ENCODE measurements around the gene PCLAF. TPM values are rescaled to one million over a fixed set of nuclear protein-coding genes. Genes with fewer than 3 reads are reported as not detected.
"Not testable (repeated sequence)": the region's sequence is repeated elsewhere in the genome, so short reads cannot be mapped to it uniquely, and the experiment has no call there.

The PCLAF gene
- total and polyA plus RNA-seq, 4 donors, result 8.0 to 24.7 (median 16.4) TPM

DNA sequence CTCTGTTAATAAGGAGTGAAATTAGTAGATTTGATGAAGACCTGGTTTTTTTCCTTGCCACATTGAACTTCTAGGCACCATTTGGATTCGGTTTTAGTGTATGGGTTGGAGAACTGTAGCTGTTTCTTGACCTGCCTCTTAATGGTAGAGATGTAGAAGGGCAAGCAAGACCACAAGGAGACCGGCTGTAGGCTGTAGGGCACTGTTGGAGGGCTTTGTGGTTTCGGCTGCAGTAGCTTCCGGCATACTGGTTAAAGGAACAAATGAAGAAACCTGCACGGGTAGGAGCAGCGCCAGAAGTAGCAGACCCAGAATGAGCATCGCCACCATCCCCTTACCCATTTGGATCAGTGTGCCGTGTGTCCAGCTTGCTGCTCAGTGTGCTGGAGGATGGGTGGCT is 7.9 kb downstream of the PCLAF start:
- Histone ChIP-seq H3K4me3 (ENCODE audit: low read depth, low read length) (no peak overlapping the region), H3K36me3 (ENCODE audit: control insufficient read depth, insufficient read depth, low read length) (no peaks in the 10 kb centered on the region), H3K27me3 (ENCODE audit: control insufficient read depth, insufficient read depth, low read length) (no peaks in the 10 kb centered on the region), H3K27ac (ENCODE audit: low read depth, low read length) (no peak overlapping the region), H3K4me1 (ENCODE audit: control insufficient read depth, insufficient read depth, low read length) (no peaks in the 10 kb centered on the region), H3K9me3 (ENCODE audit: control insufficient read depth, insufficient read depth, low read length) (no peaks in the 10 kb centered on the region)
- no peak for DNase-seq (ENCODE audit: low read depth in 4 of 6, low spot score in 6 of 6)
- WGBS (ENCODE audit: insufficient coverage), result 100% methylated on average over 7 of the region's 8 CpGs

- WGBS (ENCODE audit: insufficient coverage), result 99% methylated on average over 8 of the region's 8 CpGs
- H3K9me3 ChIP-seq (ENCODE audit: control insufficient read depth, insufficient read depth, low read length); H3K36me3 ChIP-seq (ENCODE audit: control insufficient read depth, insufficient read depth, low read length); H3K4me3 ChIP-seq (ENCODE audit: low read depth, low read length); H3K27ac ChIP-seq (ENCODE audit: low read depth, low read length); H3K27me3 ChIP-seq (ENCODE audit: control insufficient read depth, insufficient read depth, low read length); DNase-seq (ENCODE audit: low read depth in 4 of 6, low spot score in 6 of 6); H3K4me1 ChIP-seq (ENCODE audit: control insufficient read depth, insufficient read depth, low read length): not testable (repeated sequence)
Observed at GRCh38 chr15:64371383-64371782, 9.9 kb downstream of the PCLAF start.

- DNase-seq (ENCODE audit: low read depth in 4 of 6, low spot score in 6 of 6), result no peak
- Histone ChIP-seq H3K27me3 (ENCODE audit: control insufficient read depth, insufficient read depth, low read length) (no peaks in the 10 kb centered on the region), H3K36me3 (ENCODE audit: control insufficient read depth, insufficient read depth, low read length) (no peaks in the 10 kb centered on the region), H3K9me3 (ENCODE audit: control insufficient read depth, insufficient read depth, low read length) (no peaks in the 10 kb centered on the region), H3K27ac (ENCODE audit: low read depth, low read length) (no peak overlapping the region), H3K4me1 (ENCODE audit: control insufficient read depth, insufficient read depth, low read length) (no peaks in the 10 kb centered on the region), H3K4me3 (ENCODE audit: low read depth, low read length) (no peak overlapping the region)
- WGBS (ENCODE audit: insufficient coverage), result 100% methylated on average over 1 of the region's 2 CpGs
Observed at GRCh38 chr15:64369078-64369607, 12.1 kb downstream of the PCLAF start.

GRCh38 chr15:64361259-64361658 is 20.0 kb downstream of the PCLAF start:
- H3K27ac ChIP-seq (ENCODE audit: low read depth, low read length), result no peak overlapping the region
- WGBS (ENCODE audit: insufficient coverage), result 100% methylated on average over 2 of the region's 4 CpGs
- no peaks in the 10 kb centered on the region for H3K27me3 ChIP-seq (ENCODE audit: control insufficient read depth, insufficient read depth, low read length)
- H3K36me3 ChIP-seq (ENCODE audit: control insufficient read depth, insufficient read depth, low read length), result no peaks in the 10 kb centered on the region
- no peak for DNase-seq (ENCODE audit: low read depth in 4 of 6, low spot score in 6 of 6)
- H3K4me3 ChIP-seq (ENCODE audit: low read depth, low read length), result no peak overlapping the region
- H3K9me3 ChIP-seq (ENCODE audit: control insufficient read depth, insufficient read depth, low read length), result no peaks in the 10 kb centered on the region
- H3K4me1 ChIP-seq (ENCODE audit: control insufficient read depth, insufficient read depth, low read length), result peaks cover 4% of the 10 kb centered on the region

DNA sequence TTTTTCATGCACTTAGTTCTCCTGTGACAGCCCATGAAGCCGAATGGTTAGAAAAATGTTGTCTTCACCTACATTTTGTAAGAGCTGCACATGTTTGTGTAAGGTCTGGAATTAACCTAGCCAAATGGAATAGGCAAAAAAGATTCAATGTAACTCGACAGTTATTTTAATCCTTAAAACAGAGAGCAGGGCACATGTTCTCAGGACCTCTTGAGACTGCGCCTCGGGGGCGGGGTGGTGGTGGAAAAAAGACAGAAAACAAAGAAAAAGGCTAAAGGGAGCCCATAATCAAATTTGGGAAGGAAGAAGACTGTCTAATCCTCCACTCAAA is 24.6 kb downstream of the PCLAF start:
- Histone ChIP-seq H3K27ac (ENCODE audit: low read depth, low read length) (peak overlapping the region; percentile 83), H3K4me1 (ENCODE audit: control insufficient read depth, insufficient read depth, low read length) (peaks cover 9% of the 10 kb centered on the region), H3K9me3 (ENCODE audit: control insufficient read depth, insufficient read depth, low read length) (no peaks in the 10 kb centered on the region), H3K27me3 (ENCODE audit: control insufficient read depth, insufficient read depth, low read length) (no peaks in the 10 kb centered on the region), H3K4me3 (ENCODE audit: low read depth, low read length) (peak overlapping the region; percentile 83), H3K36me3 (ENCODE audit: control insufficient read depth, insufficient read depth, low read length) (no peaks in the 10 kb centered on the region)
- no peak for DNase-seq (ENCODE audit: low read depth in 4 of 6, low spot score in 6 of 6)
- 67% methylated on average over 4 of the region's 5 CpGs for WGBS (ENCODE audit: insufficient coverage)

DNA sequence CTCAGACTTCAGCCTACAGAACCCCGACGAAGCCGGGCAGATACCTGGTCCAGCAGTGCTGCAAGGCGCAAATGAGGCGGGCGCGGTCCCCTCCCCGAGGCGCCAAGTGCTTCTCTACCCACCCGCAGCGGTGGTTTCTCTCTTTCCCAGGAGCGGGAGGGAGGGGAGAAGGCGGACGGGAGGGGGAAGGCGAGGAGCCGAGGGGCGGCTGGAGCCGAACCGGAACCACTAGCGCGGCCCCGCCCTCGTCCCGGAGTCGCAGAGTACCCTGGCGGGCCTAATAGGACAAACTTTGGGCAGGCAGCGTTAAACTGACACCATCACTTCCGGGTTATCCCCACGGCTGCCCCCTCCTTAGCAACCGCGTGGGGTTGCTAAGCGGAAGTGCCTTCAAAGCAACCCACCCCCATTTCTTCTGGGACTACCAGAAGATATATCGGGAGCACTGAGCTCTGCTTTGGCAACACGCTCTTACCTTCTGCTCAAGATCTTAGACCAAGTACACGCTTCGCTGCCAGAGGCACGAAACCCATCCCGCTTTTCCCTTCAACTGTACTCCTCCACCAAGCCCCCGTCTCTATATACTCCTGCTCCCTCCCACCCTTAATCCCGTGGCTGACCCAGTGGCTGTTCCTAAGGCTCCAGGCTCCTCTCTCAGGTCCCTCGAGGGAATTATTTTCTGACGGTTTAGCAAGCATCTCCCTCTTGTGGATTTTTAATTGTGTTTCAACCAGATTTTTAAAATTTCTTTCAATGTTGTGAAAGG is 25.1 kb downstream of the PCLAF start, which contains the start of gene CSNK1G1:
CSNK1G1 (minus strand) TSS at position 230 of the 766 bp plus-strand sequence. CDS start 55,674 bp downstream, outside the sequence.
- WGBS (ENCODE audit: insufficient coverage), result under 1% methylated on average over 37 of the region's 42 CpGs
- H3K9me3 ChIP-seq (ENCODE audit: control insufficient read depth, insufficient read depth, low read length), result no peaks in the 10 kb centered on the region
- peak within 1 kb of the TSS; percentile 83 for H3K4me3 ChIP-seq (ENCODE audit: low read depth, low read length)
- H3K36me3 ChIP-seq (ENCODE audit: control insufficient read depth, insufficient read depth, low read length), result no peaks in the 10 kb centered on the region
- H3K4me1 ChIP-seq (ENCODE audit: control insufficient read depth, insufficient read depth, low read length), result peaks cover 9% of the 10 kb centered on the region
- DNase-seq (ENCODE audit: low read depth in 4 of 6, low spot score in 6 of 6), result peak; percentile 95 to 99 (median 96)
- H3K27ac ChIP-seq (ENCODE audit: low read depth, low read length), result peak within 1 kb of the TSS; percentile 83
- no peaks in the 10 kb centered on the region for H3K27me3 ChIP-seq (ENCODE audit: control insufficient read depth, insufficient read depth, low read length)

DNA sequence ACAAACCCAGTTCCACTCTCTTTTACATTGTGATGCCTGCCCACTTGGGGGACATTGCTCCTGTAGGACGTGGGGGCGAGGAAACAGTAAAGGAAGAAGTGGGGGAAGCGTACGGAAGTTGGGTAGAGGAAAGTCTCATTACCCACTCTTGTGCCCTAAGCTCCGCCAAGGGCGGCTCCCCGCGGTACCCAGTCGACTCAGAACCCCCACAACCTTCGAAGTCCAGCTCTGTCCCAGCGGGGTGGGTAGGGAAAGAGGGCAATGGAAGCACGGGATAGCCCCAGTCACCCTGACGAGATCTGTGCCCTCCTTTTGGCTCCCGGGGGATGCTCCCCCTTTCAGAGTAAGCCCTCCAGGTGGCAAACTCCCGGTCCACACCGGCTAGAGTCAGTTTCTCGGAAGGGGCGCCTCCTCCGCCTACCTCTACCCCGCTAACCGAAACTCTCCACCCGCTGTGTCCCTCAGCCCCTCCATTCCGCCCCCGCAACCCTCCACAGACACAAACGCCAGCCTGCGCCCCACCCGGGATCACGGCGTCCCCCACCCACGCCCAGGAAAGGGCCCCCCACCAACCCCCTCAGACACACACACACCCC is 25.8 kb downstream of the PCLAF start:
- peak overlapping the region; percentile 83 for H3K4me3 ChIP-seq (ENCODE audit: low read depth, low read length)
- no peaks in the 10 kb centered on the region for H3K36me3 ChIP-seq (ENCODE audit: control insufficient read depth, insufficient read depth, low read length)
- H3K4me1 ChIP-seq (ENCODE audit: control insufficient read depth, insufficient read depth, low read length), result peaks cover 9% of the 10 kb centered on the region
- peak in 1 of 6 donors; percentile 32 for DNase-seq (ENCODE audit: low read depth in 4 of 6, low spot score in 6 of 6)
- no peaks in the 10 kb centered on the region for H3K9me3 ChIP-seq (ENCODE audit: control insufficient read depth, insufficient read depth, low read length)
- H3K27me3 ChIP-seq (ENCODE audit: control insufficient read depth, insufficient read depth, low read length), result no peaks in the 10 kb centered on the region
- H3K27ac ChIP-seq (ENCODE audit: low read depth, low read length), result peak overlapping the region; percentile 83
- 0% methylated on average over 20 of the region's 30 CpGs for WGBS (ENCODE audit: insufficient coverage)

DNA sequence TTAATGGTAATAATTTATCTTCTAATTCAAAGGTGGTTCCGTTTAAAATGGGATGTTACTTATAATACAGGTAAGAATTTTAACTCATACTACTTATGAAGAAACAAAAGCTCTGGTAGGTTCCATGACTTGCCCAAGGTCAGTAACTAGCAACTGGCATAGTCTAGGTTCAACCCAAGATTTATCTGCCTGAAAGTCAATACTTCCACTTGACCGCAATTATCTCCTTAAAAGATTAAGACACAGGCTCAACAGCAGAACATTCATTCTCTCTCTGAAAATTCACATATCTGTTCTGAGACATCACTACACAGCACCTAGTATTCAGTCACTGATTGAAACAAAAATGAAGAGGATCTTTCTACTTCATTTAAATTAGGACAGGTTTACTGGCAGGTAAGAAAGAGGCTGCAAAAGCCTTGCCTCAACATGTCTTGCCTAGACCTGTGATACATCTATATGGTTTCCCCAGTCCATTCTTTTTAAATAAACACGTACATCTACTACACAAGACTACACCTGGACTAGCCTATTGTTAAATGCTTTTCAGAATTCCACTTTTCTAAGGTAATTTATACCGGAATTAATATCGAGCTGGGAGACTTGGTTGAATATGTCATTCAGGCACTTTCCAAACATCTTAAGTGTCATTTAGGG is 26.4 kb downstream of the PCLAF start:
- H3K27ac ChIP-seq (ENCODE audit: low read depth, low read length), result peak overlapping the region; percentile 83
- no peaks in the 10 kb centered on the region for H3K27me3 ChIP-seq (ENCODE audit: control insufficient read depth, insufficient read depth, low read length)
- H3K9me3 ChIP-seq (ENCODE audit: control insufficient read depth, insufficient read depth, low read length), result no peaks in the 10 kb centered on the region
- H3K4me1 ChIP-seq (ENCODE audit: control insufficient read depth, insufficient read depth, low read length), result peaks cover 9% of the 10 kb centered on the region
- H3K36me3 ChIP-seq (ENCODE audit: control insufficient read depth, insufficient read depth, low read length), result no peaks in the 10 kb centered on the region
- 100% methylated on average over 1 of the region's 5 CpGs for WGBS (ENCODE audit: insufficient coverage)
- no peak for DNase-seq (ENCODE audit: low read depth in 4 of 6, low spot score in 6 of 6)
- H3K4me3 ChIP-seq (ENCODE audit: low read depth, low read length), result peak overlapping the region; percentile 83

GRCh38 chr15:64351265-64351664 is 30.0 kb downstream of the PCLAF start:
- peaks cover 5% of the 10 kb centered on the region for H3K4me1 ChIP-seq (ENCODE audit: control insufficient read depth, insufficient read depth, low read length)
- 93% methylated on average over 4 of the region's 7 CpGs for WGBS (ENCODE audit: insufficient coverage)
- H3K27ac ChIP-seq (ENCODE audit: low read depth, low read length), result no peak overlapping the region
- H3K4me3 ChIP-seq (ENCODE audit: low read depth, low read length), result no peak overlapping the region
- no peaks in the 10 kb centered on the region for H3K9me3 ChIP-seq (ENCODE audit: control insufficient read depth, insufficient read depth, low read length)
- no peaks in the 10 kb centered on the region for H3K27me3 ChIP-seq (ENCODE audit: control insufficient read depth, insufficient read depth, low read length)
- H3K36me3 ChIP-seq (ENCODE audit: control insufficient read depth, insufficient read depth, low read length), result peaks cover 3% of the 10 kb centered on the region
- DNase-seq (ENCODE audit: low read depth in 4 of 6, low spot score in 6 of 6), result no peak

Measured in spinal cord (tissue), 10 donors.